ENCODE results near the gene ELMO1. TPM values are rescaled to one million over a fixed set of nuclear protein-coding genes. Genes with fewer than 3 reads are reported as not detected.

The ELMO1 gene
- total RNA-seq, 2 donors from 2014 or later, result 160 to 169 TPM

DNA sequence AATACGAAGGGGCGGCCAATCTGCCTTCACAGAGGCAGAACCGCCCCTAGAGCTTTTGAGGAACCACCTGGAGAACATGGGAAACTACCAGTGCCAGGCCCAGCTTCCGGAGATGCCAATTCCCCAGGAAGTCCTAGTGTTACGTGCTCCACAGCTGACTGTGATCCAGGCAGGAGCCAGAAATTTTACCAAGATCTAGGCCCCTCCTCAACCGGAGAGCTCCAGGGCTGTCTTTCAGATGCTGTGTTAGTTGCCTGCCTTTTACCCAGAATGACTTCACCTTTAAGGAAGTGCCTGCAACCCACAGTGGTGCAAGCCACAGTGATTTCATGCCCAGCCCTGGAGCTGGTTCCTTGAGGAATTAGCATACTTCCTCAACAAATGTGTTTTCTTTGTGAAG lies 62.9 kb downstream of the ELMO1 start:
- no peak for ATAC-seq
- H3K4me3 Mint-ChIP-seq, result no peak overlapping the region
- H3K27ac Mint-ChIP-seq, result peak overlapping the region; percentile 3
- no peaks in the 10 kb centered on the region for H3K27me3 Mint-ChIP-seq
- H3K9me3 ChIP-seq (ENCODE audit: control insufficient read depth, low read length, poor library complexity, severe bottlenecking), result no peaks in the 10 kb centered on the region
- H3K4me1 Mint-ChIP-seq, result peaks cover 19% of the 10 kb centered on the region
- DNase-seq, result no peak
- no peaks in the 10 kb centered on the region for H3K36me3 Mint-ChIP-seq (ENCODE audit: low read depth)

DNA sequence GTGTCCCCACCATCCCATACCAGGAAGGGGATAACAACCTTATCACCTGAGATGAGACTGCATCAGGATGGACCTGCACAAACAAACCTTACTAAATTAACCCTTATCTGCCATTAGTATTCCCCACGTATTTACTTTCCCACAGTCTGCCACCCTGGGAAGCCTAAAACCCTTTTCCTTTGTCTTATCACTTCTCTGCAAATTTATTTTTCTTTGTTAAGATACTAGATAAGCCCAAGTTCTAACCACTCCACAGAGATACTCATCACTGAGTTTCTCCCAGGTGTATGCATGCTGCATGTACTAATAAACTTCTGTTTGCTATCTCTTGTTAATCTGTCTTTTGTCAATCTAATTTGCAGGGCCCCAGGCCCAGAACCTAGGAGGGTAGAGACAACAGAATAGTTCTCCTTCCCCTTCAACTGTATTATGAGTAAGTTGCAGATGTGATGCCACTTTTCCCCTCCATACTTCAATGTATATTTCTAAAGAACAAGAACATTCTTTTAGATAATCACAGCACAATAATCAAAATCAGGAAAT lies 66.0 kb downstream of the ELMO1 start:
- ATAC-seq (no peak), DNase-seq (no peak)
- H3K4me1 Mint-ChIP-seq, result peaks cover 18% of the 10 kb centered on the region
- no peaks in the 10 kb centered on the region for H3K36me3 Mint-ChIP-seq (ENCODE audit: low read depth)
- H3K27me3 Mint-ChIP-seq, result no peaks in the 10 kb centered on the region
- H3K9me3 ChIP-seq (ENCODE audit: control insufficient read depth, low read length, poor library complexity, severe bottlenecking), result no peaks in the 10 kb centered on the region
- H3K4me3 Mint-ChIP-seq, result no peak overlapping the region
- no peak overlapping the region for H3K27ac Mint-ChIP-seq

GRCh38 chr7:37380831-37381230 lies 67.8 kb downstream of the ELMO1 start:
- peaks cover 3% of the 10 kb centered on the region for H3K9me3 ChIP-seq (ENCODE audit: control insufficient read depth, low read length, poor library complexity, severe bottlenecking)
- Mint-ChIP-seq H3K4me3 (no peak overlapping the region), H3K4me1 (peaks cover 14% of the 10 kb centered on the region), H3K27me3 (no peaks in the 10 kb centered on the region), H3K36me3 (ENCODE audit: low read depth) (no peaks in the 10 kb centered on the region), H3K27ac (no peak overlapping the region)
- ATAC-seq (no peak), DNase-seq (no peak)

GRCh38 chr7:37379546-37380277 lies 69.0 kb downstream of the ELMO1 start:
- no peak for ATAC-seq
- Mint-ChIP-seq H3K27me3 (no peaks in the 10 kb centered on the region), H3K36me3 (ENCODE audit: low read depth) (no peaks in the 10 kb centered on the region), H3K4me3 (no peak overlapping the region), H3K4me1 (peaks cover 7% of the 10 kb centered on the region), H3K27ac (no peak overlapping the region)
- peaks cover 3% of the 10 kb centered on the region for H3K9me3 ChIP-seq (ENCODE audit: control insufficient read depth, low read length, poor library complexity, severe bottlenecking)
- DNase-seq, result no peak

- Mint-ChIP-seq H3K27ac (no peak overlapping the region), H3K4me3 (no peak overlapping the region), H3K4me1 (peaks cover 5% of the 10 kb centered on the region), H3K36me3 (ENCODE audit: low read depth) (no peaks in the 10 kb centered on the region), H3K27me3 (no peaks in the 10 kb centered on the region)
- ATAC-seq, result no peak
- peaks cover 3% of the 10 kb centered on the region for H3K9me3 ChIP-seq (ENCODE audit: control insufficient read depth, low read length, poor library complexity, severe bottlenecking)
- no peak for DNase-seq
Observed at GRCh38 chr7:37377231-37377630, 71.4 kb downstream of the ELMO1 start.

- Mint-ChIP-seq H3K27me3 (no peaks in the 10 kb centered on the region), H3K27ac (no peak overlapping the region), H3K4me1 (peaks cover 5% of the 10 kb centered on the region), H3K4me3 (no peak overlapping the region), H3K36me3 (ENCODE audit: low read depth) (no peaks in the 10 kb centered on the region)
- ATAC-seq, result no peak
- peaks cover 3% of the 10 kb centered on the region for H3K9me3 ChIP-seq (ENCODE audit: control insufficient read depth, low read length, poor library complexity, severe bottlenecking)
- no peak for DNase-seq
Observed at GRCh38 chr7:37376386-37376785, 72.3 kb downstream of the ELMO1 start.

- peaks cover 3% of the 10 kb centered on the region for H3K9me3 ChIP-seq (ENCODE audit: control insufficient read depth, low read length, poor library complexity, severe bottlenecking)
- ATAC-seq (no peak), DNase-seq (no peak)
- H3K4me3 Mint-ChIP-seq, result no peak overlapping the region
- no peak overlapping the region for H3K27ac Mint-ChIP-seq
- no peaks in the 10 kb centered on the region for H3K27me3 Mint-ChIP-seq
- H3K4me1 Mint-ChIP-seq, result peaks cover 15% of the 10 kb centered on the region
- H3K36me3 Mint-ChIP-seq (ENCODE audit: low read depth), result peaks cover 3% of the 10 kb centered on the region
Observed at GRCh38 chr7:37372750-37373149, 75.9 kb downstream of the ELMO1 start.

GRCh38 chr7:37371755-37372154 lies 76.9 kb downstream of the ELMO1 start:
- peaks cover 3% of the 10 kb centered on the region for H3K36me3 Mint-ChIP-seq (ENCODE audit: low read depth)
- no peaks in the 10 kb centered on the region for H3K27me3 Mint-ChIP-seq
- peaks cover under 1% of the 10 kb centered on the region for H3K9me3 ChIP-seq (ENCODE audit: control insufficient read depth, low read length, poor library complexity, severe bottlenecking)
- H3K4me3 Mint-ChIP-seq, result no peak overlapping the region
- no peak for DNase-seq
- peaks cover 24% of the 10 kb centered on the region for H3K4me1 Mint-ChIP-seq
- H3K27ac Mint-ChIP-seq, result no peak overlapping the region
- ATAC-seq, result no peak

- Mint-ChIP-seq H3K27me3 (no peaks in the 10 kb centered on the region), H3K4me1 (peaks cover 40% of the 10 kb centered on the region), H3K4me3 (no peak overlapping the region), H3K36me3 (ENCODE audit: low read depth) (peaks cover 3% of the 10 kb centered on the region), H3K27ac (no peak overlapping the region)
- DNase-seq, result no peak
- ATAC-seq, result no peak
- H3K9me3 ChIP-seq (ENCODE audit: control insufficient read depth, low read length, poor library complexity, severe bottlenecking), result no peaks in the 10 kb centered on the region
Observed at GRCh38 chr7:37369906-37370305, 78.8 kb downstream of the ELMO1 start.

GRCh38 chr7:37368540-37368939 lies 80.1 kb downstream of the ELMO1 start:
- Mint-ChIP-seq H3K4me1 (peaks cover 48% of the 10 kb centered on the region), H3K36me3 (ENCODE audit: low read depth) (peaks cover 3% of the 10 kb centered on the region), H3K27me3 (no peaks in the 10 kb centered on the region), H3K4me3 (no peak overlapping the region), H3K27ac (peak overlapping the region; percentile 11)
- DNase-seq (no peak), ATAC-seq (no peak)
- H3K9me3 ChIP-seq (ENCODE audit: control insufficient read depth, low read length, poor library complexity, severe bottlenecking), result no peaks in the 10 kb centered on the region

DNA sequence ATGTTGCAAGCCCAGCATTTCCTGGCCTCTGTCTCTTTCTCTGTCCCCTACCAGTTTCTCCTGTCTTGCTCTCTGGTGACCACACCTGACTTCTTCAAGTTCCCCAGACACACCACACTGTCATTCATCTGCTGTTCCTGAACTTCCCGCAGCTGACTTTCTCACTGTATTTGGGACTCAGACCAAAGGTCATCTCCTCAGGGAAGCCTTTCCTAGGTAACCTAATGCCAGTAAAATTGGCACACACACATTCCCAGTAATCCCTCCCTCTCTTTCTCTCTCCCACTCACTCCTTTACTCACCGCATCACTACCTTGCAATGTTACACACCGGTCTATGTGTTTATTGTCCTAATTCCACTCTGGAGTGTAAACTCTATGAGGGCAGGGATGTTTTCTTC lies 81.7 kb downstream of the ELMO1 start:
- H3K27ac Mint-ChIP-seq, result peak overlapping the region; percentile 49
- no peak for ATAC-seq
- H3K4me1 Mint-ChIP-seq, result peaks cover 58% of the 10 kb centered on the region

GRCh38 chr7:37366445-37366844 lies 82.2 kb downstream of the ELMO1 start:
- peaks cover 3% of the 10 kb centered on the region for H3K36me3 Mint-ChIP-seq (ENCODE audit: low read depth)
- ATAC-seq (no peak), DNase-seq (no peak)
- H3K4me1 Mint-ChIP-seq, result peaks cover 58% of the 10 kb centered on the region
- H3K27ac Mint-ChIP-seq, result peak overlapping the region; percentile 49
- no peaks in the 10 kb centered on the region for H3K27me3 Mint-ChIP-seq
- H3K9me3 ChIP-seq (ENCODE audit: control insufficient read depth, low read length, poor library complexity, severe bottlenecking), result no peaks in the 10 kb centered on the region
- no peak overlapping the region for H3K4me3 Mint-ChIP-seq

More for the DNA sequence above, 81.7 kb downstream of the ELMO1 start:
- Mint-ChIP-seq H3K27me3 (no peaks in the 10 kb centered on the region), H3K4me3 (no peak overlapping the region), H3K36me3 (ENCODE audit: low read depth) (peaks cover 3% of the 10 kb centered on the region)
- no peaks in the 10 kb centered on the region for H3K9me3 ChIP-seq (ENCODE audit: control insufficient read depth, low read length, poor library complexity, severe bottlenecking)
- DNase-seq, result no peak

- no peaks in the 10 kb centered on the region for H3K9me3 ChIP-seq (ENCODE audit: control insufficient read depth, low read length, poor library complexity, severe bottlenecking)
- Mint-ChIP-seq H3K4me1 (peaks cover 59% of the 10 kb centered on the region), H3K36me3 (ENCODE audit: low read depth) (peaks cover 3% of the 10 kb centered on the region), H3K27me3 (no peaks in the 10 kb centered on the region), H3K27ac (peak overlapping the region; percentile 74), H3K4me3 (peak overlapping the region; percentile 53)
- DNase-seq (no peak), ATAC-seq (peak; percentile 75)
Observed at GRCh38 chr7:37365405-37365804, 83.3 kb downstream of the ELMO1 start.

GRCh38 chr7:37364856-37365255 lies 83.8 kb downstream of the ELMO1 start:
- H3K9me3 ChIP-seq (ENCODE audit: control insufficient read depth, low read length, poor library complexity, severe bottlenecking), result no peaks in the 10 kb centered on the region
- Mint-ChIP-seq H3K27me3 (no peaks in the 10 kb centered on the region), H3K4me1 (peaks cover 59% of the 10 kb centered on the region), H3K4me3 (no peak overlapping the region), H3K36me3 (ENCODE audit: low read depth) (no peaks in the 10 kb centered on the region), H3K27ac (peak overlapping the region; percentile 74)
- ATAC-seq (no peak), DNase-seq (no peak)

All from T-helper 17 cell (primary cell).